Measurements from ENCODE around the gene TTLL1. TPM values are rescaled to one million over a fixed set of nuclear protein-coding genes. Genes with fewer than 3 reads are reported as not detected.

TTLL1 gene
- total and polyA plus RNA-seq, 2 of the 4 experiments (the other 2 are of a cell fraction), result 10.8 to 13.2 TPM

DNA sequence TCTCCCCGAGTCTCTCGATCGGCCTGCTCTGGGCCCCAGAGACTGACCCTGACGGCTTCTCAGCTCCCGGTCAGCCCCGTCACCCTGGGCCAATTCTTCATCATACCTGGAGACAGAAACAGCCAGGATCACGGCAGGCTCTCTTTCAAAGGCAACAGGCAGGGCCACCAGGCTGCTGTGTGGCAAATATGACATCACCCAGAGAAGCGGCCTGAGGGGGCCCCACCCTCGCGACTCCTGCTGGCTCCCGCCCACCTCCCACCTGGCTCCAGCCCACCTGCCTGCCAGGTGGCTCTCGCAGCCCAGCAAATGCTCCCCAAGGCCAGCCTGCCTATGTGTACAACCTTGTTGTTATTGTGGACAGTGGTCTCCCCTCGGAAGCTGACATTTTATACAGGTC, 49.4 kb downstream of the TTLL1 start:
- WGBS, 2 experiments (ENCODE audit: extremely low coverage in 2 of 2, insufficient read length in 1 of 2), result 78% methylated on average over 6 of the region's 13 CpGs; no CpG with 5 or more reads in 1 of the 2 experiments
- Histone ChIP-seq H3K4me2 (ENCODE audit: low read depth, low read length) (no peak overlapping the region), H3K4me3 (ENCODE audit: insufficient read depth, low read depth, low read length) (no peak overlapping the region), H3K36me3 (ENCODE audit: control insufficient read depth, insufficient read depth, low read length) (no peaks in the 10 kb centered on the region), H4K5ac (ENCODE audit: low read depth, low read length) (no peak overlapping the region), H3K4ac (ENCODE audit: low read depth, low read length) (no peak overlapping the region), H3K79me1 (ENCODE audit: low read depth in 1 of 2, low read length in 2 of 2) (no peaks in the 10 kb centered on the region), H2BK5ac (ENCODE audit: low read depth, low read length, poor library complexity, severe bottlenecking) (no peak overlapping the region), H4K20me1 (ENCODE audit: insufficient read depth, low read length) (no peaks in the 10 kb centered on the region), H2AFZ (replicated peaks; ENCODE audit: low read length, poor library complexity) (no peak overlapping the region), H3K9ac (ENCODE audit: low read depth, low read length) (no peak overlapping the region), H2AK9ac (replicated peaks; ENCODE audit: low read depth, low read length, poor library complexity) (no peak overlapping the region), H2AK5ac (ENCODE audit: low read depth, low read length) (no peak overlapping the region), H2BK15ac (ENCODE audit: low read depth, low read length) (no peak overlapping the region), H3K56ac (ENCODE audit: extremely low read depth, insufficient read depth, low read length) (no peak overlapping the region), H3K14ac (replicated peaks; ENCODE audit: low read depth, low read length) (no peak overlapping the region), H3K23ac (ENCODE audit: low read depth, low read length) (no peak overlapping the region), H2BK20ac (ENCODE audit: low read depth, low read length) (no peak overlapping the region), H4K91ac (ENCODE audit: insufficient read depth, low read depth, low read length) (no peak overlapping the region), H3K9me3 (ENCODE audit: control insufficient read depth, insufficient read depth, low read length) (no peaks in the 10 kb centered on the region), H3K18ac (ENCODE audit: low read depth, low read length) (no peak overlapping the region), H2BK120ac (ENCODE audit: low read depth, low read length) (no peak overlapping the region), H3K27ac (ENCODE audit: insufficient read depth, low read length) (no peak overlapping the region), H3K9me1 (ENCODE audit: insufficient read depth, low read length) (0 out of 2 replicates have a peak, but pooled peaks cover 2% of the 10 kb centered on the region), H3K4me1 (ENCODE audit: control insufficient read depth, insufficient read depth, low read length) (0 out of 2 replicates have a peak, but pooled peaks cover 1% of the 10 kb centered on the region), H4K8ac (ENCODE audit: low read depth in 2 of 2, low read length in 2 of 2) (no peak overlapping the region), H3K27me3 (ENCODE audit: control insufficient read depth, insufficient read depth, low read length) (no peaks in the 10 kb centered on the region)
- intact Hi-C loops (cut with micrococcal nuclease) (no loop called here), dilution Hi-C loops (cut with HindIII; ENCODE audit: low sequenced_read_pairs, unreplicated experiment) (no loop called here), in situ Hi-C loops (cut with MboI; ENCODE audit: low sequenced_read_pairs) (no loop called here)
- POLR2A ChIA-PET (ENCODE audit: unreplicated experiment), result no interaction called here
- no peak for DNase-seq
- BruUV-seq (replicated peaks), result no TSS peak
- CTCF ChIA-PET, result interaction anchor here (0.6 kb wide), 1 partner anchor 11 kb away, joined by 4 read pairs; no protein-coding TSS in a partner anchor
- ATAC-seq (ENCODE audit: low read depth), result no peak
- TF ChIP-seq MAFK (IDR thresholded peaks at IDR 0.05; ENCODE audit: low read depth, low read length), result no peak
- TF ChIP-seq, protein P1, sequence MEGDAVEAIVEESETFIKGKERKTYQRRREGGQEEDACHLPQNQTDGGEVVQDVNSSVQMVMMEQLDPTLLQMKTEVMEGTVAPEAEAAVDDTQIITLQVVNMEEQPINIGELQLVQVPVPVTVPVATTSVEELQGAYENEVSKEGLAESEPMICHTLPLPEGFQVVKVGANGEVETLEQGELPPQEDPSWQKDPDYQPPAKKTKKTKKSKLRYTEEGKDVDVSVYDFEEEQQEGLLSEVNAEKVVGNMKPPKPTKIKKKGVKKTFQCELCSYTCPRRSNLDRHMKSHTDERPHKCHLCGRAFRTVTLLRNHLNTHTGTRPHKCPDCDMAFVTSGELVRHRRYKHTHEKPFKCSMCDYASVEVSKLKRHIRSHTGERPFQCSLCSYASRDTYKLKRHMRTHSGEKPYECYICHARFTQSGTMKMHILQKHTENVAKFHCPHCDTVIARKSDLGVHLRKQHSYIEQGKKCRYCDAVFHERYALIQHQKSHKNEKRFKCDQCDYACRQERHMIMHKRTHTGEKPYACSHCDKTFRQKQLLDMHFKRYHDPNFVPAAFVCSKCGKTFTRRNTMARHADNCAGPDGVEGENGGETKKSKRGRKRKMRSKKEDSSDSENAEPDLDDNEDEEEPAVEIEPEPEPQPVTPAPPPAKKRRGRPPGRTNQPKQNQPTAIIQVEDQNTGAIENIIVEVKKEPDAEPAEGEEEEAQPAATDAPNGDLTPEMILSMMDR (conservative IDR thresholded peaks at IDR 0.05; ENCODE audit: low read depth, low read length), result no peak
- no peak for TF ChIP-seq FOS (IDR thresholded peaks at IDR 0.05; ENCODE audit: low read depth, low read length)
- TF ChIP-seq, protein P2, sequence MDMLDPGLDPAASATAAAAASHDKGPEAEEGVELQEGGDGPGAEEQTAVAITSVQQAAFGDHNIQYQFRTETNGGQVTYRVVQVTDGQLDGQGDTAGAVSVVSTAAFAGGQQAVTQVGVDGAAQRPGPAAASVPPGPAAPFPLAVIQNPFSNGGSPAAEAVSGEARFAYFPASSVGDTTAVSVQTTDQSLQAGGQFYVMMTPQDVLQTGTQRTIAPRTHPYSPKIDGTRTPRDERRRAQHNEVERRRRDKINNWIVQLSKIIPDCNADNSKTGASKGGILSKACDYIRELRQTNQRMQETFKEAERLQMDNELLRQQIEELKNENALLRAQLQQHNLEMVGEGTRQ (IDR thresholded peaks at IDR 0.05; ENCODE audit: low read depth, low read length), result no peak
- TF ChIP-seq MAZ (IDR thresholded peaks at IDR 0.05; ENCODE audit: borderline replicate concordance, low read depth, low read length), result no peak
- TF ChIP-seq RCOR1 (IDR thresholded peaks at IDR 0.05; ENCODE audit: insufficient replicate concordance, low read length), result no peak
- TF ChIP-seq CHD1 (IDR thresholded peaks at IDR 0.05; ENCODE audit: low read depth, low read length), result no peak
- no peak for TF ChIP-seq MXI1 (IDR thresholded peaks at IDR 0.05; ENCODE audit: borderline replicate concordance, low read depth, low read length)
- TF ChIP-seq RAD21 (IDR thresholded peaks at IDR 0.05; ENCODE audit: low read length), result no peak
- TF ChIP-seq NFE2L2 (IDR thresholded peaks at IDR 0.05; ENCODE audit: low read depth, low read length), result no peak
- TF ChIP-seq SMC3 (IDR thresholded peaks at IDR 0.05; ENCODE audit: low read depth, low read length), result no peak
